GM18870 (cell line): ENCODE results near the gene PFKFB4.

ENCODE experiments used
- ATAC-seq: cut with Tn5 transposase; IDR thresholded peaks from one replicate; pipeline ENCODE4 v1.9.1; 2021; ENCODE audit warnings: moderate library complexity; ENCODE audit not compliant: unreplicated experiment

Gene PFKFB4

DNA sequence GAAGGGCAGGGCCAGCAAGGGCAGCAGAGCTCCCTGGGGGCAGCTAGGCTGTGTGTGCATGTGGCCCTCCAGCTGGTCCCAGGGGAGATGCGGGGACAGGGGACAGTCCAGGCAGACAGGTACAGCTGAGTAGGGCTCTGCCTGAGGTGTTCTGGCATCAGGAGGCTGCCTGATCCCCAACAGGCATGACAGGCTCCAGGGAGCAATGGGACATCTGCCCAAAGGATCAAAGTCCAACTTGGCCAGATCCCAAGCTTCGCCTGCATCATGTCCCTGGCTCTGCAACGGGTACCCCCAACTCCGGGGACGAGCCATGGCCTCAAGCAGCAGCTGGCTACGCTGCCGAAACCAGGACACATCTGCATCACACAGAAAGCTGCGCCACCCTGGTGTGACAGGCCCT, 88.3 kb downstream of the PFKFB4 start:
- ATAC-seq: no peak
